ENCODE data around the gene ZBBX.

DNA sequence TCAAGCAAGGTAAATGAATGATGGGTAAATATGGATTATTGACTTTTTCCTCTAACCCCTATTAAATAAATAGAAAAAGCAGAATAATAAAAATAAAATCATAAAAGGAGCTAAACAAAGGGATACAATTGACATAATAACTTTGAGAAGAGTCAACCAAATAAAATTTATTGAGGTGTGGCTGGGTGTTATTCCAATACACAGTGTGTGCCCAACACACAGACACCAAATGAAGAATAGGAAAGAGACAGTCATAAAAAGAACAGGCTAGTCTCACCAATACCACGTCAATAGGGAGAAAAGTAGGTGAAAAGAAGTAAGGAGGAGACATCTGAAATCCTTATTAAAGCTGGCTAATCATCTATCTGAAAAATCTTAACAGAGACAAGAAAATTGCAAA, 127.1 kb downstream of the ZBBX start:
- TF ChIP-seq, protein P1, sequence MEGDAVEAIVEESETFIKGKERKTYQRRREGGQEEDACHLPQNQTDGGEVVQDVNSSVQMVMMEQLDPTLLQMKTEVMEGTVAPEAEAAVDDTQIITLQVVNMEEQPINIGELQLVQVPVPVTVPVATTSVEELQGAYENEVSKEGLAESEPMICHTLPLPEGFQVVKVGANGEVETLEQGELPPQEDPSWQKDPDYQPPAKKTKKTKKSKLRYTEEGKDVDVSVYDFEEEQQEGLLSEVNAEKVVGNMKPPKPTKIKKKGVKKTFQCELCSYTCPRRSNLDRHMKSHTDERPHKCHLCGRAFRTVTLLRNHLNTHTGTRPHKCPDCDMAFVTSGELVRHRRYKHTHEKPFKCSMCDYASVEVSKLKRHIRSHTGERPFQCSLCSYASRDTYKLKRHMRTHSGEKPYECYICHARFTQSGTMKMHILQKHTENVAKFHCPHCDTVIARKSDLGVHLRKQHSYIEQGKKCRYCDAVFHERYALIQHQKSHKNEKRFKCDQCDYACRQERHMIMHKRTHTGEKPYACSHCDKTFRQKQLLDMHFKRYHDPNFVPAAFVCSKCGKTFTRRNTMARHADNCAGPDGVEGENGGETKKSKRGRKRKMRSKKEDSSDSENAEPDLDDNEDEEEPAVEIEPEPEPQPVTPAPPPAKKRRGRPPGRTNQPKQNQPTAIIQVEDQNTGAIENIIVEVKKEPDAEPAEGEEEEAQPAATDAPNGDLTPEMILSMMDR (IDR thresholded peaks at IDR 0.05), result no peak
- no peak for TF ChIP-seq POLR2A (IDR thresholded peaks at IDR 0.05)

All from testis (tissue), 2 donors.